OCI-M2 (cell line): ENCODE results near the gene CDK1.

Experiments
- DNase-seq: peaks from one replicate; lab custom pipeline; 2025; ENCODE audit not compliant: unreplicated experiment; lab: John Stamatoyannopoulos, UW

Gene CDK1

GRCh38 chr10:60778214-60778970 lies at the start of gene CDK1:
Gene CDK1, plus strand, starts transcription at chr10:60778478. Its CDS starts 1,688 bp downstream, at chr10:60780166.
- DNase-seq: peak; percentile 36

- DNase-seq: no peak
Measured at GRCh38 chr10:60729106-60729505, 49.2 kb upstream of the CDK1 start.

- no peak for DNase-seq
Measured at GRCh38 chr10:60731134-60731885, 47.0 kb upstream of the CDK1 start.

GRCh38 chr10:60732198-60732806 lies 46.0 kb upstream of the CDK1 start:
- no peak for DNase-seq

- no peak for DNase-seq
Measured at GRCh38 chr10:60732807-60733516, 45.3 kb upstream of the CDK1 start.

GRCh38 chr10:60733517-60733822 lies 44.8 kb upstream of the CDK1 start:
- no peak for DNase-seq

- no peak for DNase-seq
Measured at GRCh38 chr10:60733826-60734225, 44.5 kb upstream of the CDK1 start.

GRCh38 chr10:60734226-60734625 lies 44.1 kb upstream of the CDK1 start:
- no peak for DNase-seq

GRCh38 chr10:60735244-60735643 lies 43.0 kb upstream of the CDK1 start:
- no peak for DNase-seq

GRCh38 chr10:60737242-60737641 lies 41.0 kb upstream of the CDK1 start:
- DNase-seq: no peak

GRCh38 chr10:60739558-60739957 lies 38.7 kb upstream of the CDK1 start:
- DNase-seq: no peak

GRCh38 chr10:60742512-60742911 lies 35.8 kb upstream of the CDK1 start:
- DNase-seq: no peak

GRCh38 chr10:60747817-60748469 lies 30.3 kb upstream of the CDK1 start:
- DNase-seq: no peak

- no peak for DNase-seq
Measured at GRCh38 chr10:60753152-60753551, 25.1 kb upstream of the CDK1 start.

GRCh38 chr10:60753817-60754216 lies 24.5 kb upstream of the CDK1 start:
- DNase-seq: no peak

- no peak for DNase-seq
Measured at GRCh38 chr10:60757420-60757895, 20.8 kb upstream of the CDK1 start.

- no peak for DNase-seq
Measured at GRCh38 chr10:60759181-60759580, 19.1 kb upstream of the CDK1 start.

GRCh38 chr10:60760711-60761210 lies 17.5 kb upstream of the CDK1 start:
- DNase-seq: no peak

GRCh38 chr10:60762554-60762953 lies 15.7 kb upstream of the CDK1 start:
- no peak for DNase-seq

- no peak for DNase-seq
Measured at GRCh38 chr10:60767424-60767823, 10.9 kb upstream of the CDK1 start.

GRCh38 chr10:60769406-60769805 lies 8.9 kb upstream of the CDK1 start:
- DNase-seq: no peak
